ENCODE data around the gene FAM174C. TPM values are rescaled to one million over a fixed set of nuclear protein-coding genes. Genes with fewer than 3 reads are reported as not detected.

The FAM174C gene
- total RNA-seq, 2 experiments from 2014 or later, result 105 to 112 TPM

GRCh38 chr19:1255186-1256161 lies 19.9 kb upstream of the FAM174C start:
- POLR2A ChIA-PET, result interaction anchor here (0.5 to 1.4 kb wide), 3 partner anchors 11 to 395 kb away, joined by 3 to 4 read pairs (median 4); no protein-coding TSS in a partner anchor
- CTCF ChIA-PET, result interaction anchor here (6.5 to 17.9 kb wide), 2 partner anchors 12 kb away, joined by 76 to 373 read pairs; partner anchors contain the start of genes ATP5F1D and CIRBP

DNA sequence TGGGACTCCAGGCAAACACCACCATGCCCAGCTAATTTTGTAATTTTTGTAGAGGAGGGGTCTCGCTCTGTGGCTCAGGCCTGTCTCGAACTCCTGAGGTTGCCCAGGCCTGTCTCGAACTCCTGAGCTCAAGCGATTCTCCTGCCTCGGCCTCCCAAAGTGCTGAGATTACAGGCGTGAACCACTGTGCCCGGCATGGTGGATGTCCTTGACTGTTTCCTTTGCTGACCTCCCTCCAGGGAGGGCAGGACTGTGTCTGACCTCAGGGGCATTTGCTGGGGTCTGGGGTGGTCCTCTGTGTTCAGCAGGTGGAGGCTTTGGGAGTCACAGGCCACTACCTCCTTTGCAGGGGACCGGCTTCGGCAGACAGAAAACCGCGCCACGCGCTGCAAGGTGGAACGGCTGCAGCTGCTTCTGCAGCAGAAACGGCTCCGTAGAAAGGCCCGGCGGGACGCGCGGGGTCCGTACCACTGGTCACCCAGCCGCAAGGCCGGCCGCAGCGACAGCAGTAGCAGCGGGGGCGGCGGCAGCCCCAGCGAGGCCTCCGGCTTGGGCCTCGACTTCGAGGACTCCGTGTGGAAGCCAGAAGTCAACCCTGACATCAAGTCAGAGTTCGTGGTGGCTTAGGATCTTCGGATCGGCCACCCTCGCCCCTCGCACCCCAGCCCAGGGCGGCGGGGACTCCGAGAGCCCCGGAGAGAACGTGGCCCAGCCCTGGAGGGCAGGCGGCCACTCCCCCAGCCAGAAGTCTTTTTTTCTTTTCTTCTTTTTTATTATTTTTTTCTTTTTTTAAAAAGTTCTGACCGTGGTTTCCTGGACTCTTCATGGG lies 18.5 kb upstream of the FAM174C start:
- ChIA-PET POLR2A (interaction anchor here (0.5 to 1.4 kb wide), 2 partner anchors 10 to 12 kb away, joined by 3 to 4 read pairs; no protein-coding TSS in a partner anchor), CTCF (interaction anchor here (6.5 to 17.9 kb wide), 2 partner anchors 11 to 13 kb away, joined by 76 to 373 read pairs; partner anchors contain the start of genes ATP5F1D and CIRBP)

GRCh38 chr19:1257475-1258162 lies 17.7 kb upstream of the FAM174C start:
- CTCF ChIA-PET, result interaction anchor here (0.8 to 17.9 kb wide), 3 partner anchors 10 to 14 kb away, joined by 4 to 373 read pairs (median 76); partner anchors contain the start of genes ATP5F1D and CIRBP
- POLR2A ChIA-PET, result no interaction called here

DNA sequence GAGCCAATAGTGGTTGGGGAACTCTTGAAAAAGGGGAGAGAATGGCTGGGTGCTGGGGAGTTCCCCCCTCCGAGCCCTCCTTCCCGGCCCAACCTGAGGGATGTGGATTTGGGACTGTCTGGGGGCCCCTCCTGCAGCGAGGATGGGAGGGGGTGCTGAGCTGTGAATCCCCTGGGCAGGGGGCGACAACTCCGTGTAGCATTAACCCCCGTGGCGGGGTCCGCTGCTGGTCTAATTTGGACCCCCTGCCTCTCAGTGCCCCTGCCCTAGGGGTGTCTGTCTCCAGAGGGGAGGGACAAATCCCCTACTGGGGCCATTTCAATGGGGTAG lies 17.2 kb upstream of the FAM174C start:
- POLR2A ChIA-PET, result interaction anchor here (1.0 kb wide), 1 partner anchor 11 kb away, joined by 5 read pairs; the partner anchor contains the start of gene CIRBP
- CTCF ChIA-PET, result interaction anchor here (0.8 to 17.9 kb wide), 2 partner anchors 13 to 14 kb away, joined by 4 to 373 read pairs; partner anchors contain the start of gene ATP5F1D

- CTCF ChIA-PET, result interaction anchor here (17.9 kb wide), 1 partner anchor 15 kb away, joined by 373 read pairs; the partner anchor contains the start of gene ATP5F1D
- POLR2A ChIA-PET, result interaction anchor here (1.0 to 1.4 kb wide), 2 partner anchors 10 to 14 kb away, joined by 4 to 5 read pairs; partner anchors contain the start of gene CIRBP
These were observed 16.6 kb upstream of the FAM174C start for GRCh38 chr19:1258707-1259205.

- ChIA-PET POLR2A (interaction anchor here (0.6 to 2.5 kb wide), 5 partner anchors 9 to 95 kb away, joined by 3 to 20 read pairs (median 4); partner anchors contain the start of gene CIRBP), CTCF (interaction anchor here (17.9 kb wide), 1 partner anchor 16 kb away, joined by 373 read pairs; the partner anchor contains the start of gene ATP5F1D)
These were observed 16.0 kb upstream of the FAM174C start for GRCh38 chr19:1259206-1259875.

GRCh38 chr19:1259876-1260748 lies 15.2 kb upstream of the FAM174C start:
- ChIA-PET CTCF (interaction anchor here (0.5 to 17.9 kb wide), 2 partner anchors 16 to 184 kb away, joined by 5 to 373 read pairs; partner anchors contain the start of gene ATP5F1D), POLR2A (interaction anchor here (0.6 to 2.5 kb wide), 7 partner anchors 9 to 233 kb away, joined by 3 to 20 read pairs (median 4); partner anchors contain the start of genes ATP5F1D and CIRBP)

- ChIA-PET POLR2A (interaction anchor here (0.9 to 2.5 kb wide), 7 partner anchors 8 to 234 kb away, joined by 3 to 20 read pairs (median 4); partner anchors contain the start of genes ATP5F1D, CIRBP and FAM174C), CTCF (interaction anchor here (0.5 to 17.9 kb wide), 3 partner anchors 8 to 185 kb away, joined by 5 to 373 read pairs (median 8); partner anchors contain the start of gene ATP5F1D)
These were observed 14.4 kb upstream of the FAM174C start for GRCh38 chr19:1260749-1261537.

- CTCF ChIA-PET, result interaction anchor here (2.0 to 17.9 kb wide), 2 partner anchors 8 to 18 kb away, joined by 8 to 373 read pairs; partner anchors contain the start of gene ATP5F1D
- POLR2A ChIA-PET, result interaction anchor here (1.1 to 2.5 kb wide), 5 partner anchors 8 to 171 kb away, joined by 4 to 20 read pairs (median 4); partner anchors contain the start of genes CIRBP and FAM174C
These were observed 13.9 kb upstream of the FAM174C start for GRCh38 chr19:1261538-1261797.

- POLR2A ChIA-PET, result interaction anchor here (1.1 to 2.5 kb wide), 5 partner anchors 7 to 172 kb away, joined by 4 to 20 read pairs (median 4); partner anchors contain the start of genes CIRBP and FAM174C
- CTCF ChIA-PET, result interaction anchor here (2.0 to 17.9 kb wide), 2 partner anchors 9 to 18 kb away, joined by 8 to 373 read pairs; partner anchors contain the start of gene ATP5F1D
These were observed 13.3 kb upstream of the FAM174C start for GRCh38 chr19:1261798-1262622.

DNA sequence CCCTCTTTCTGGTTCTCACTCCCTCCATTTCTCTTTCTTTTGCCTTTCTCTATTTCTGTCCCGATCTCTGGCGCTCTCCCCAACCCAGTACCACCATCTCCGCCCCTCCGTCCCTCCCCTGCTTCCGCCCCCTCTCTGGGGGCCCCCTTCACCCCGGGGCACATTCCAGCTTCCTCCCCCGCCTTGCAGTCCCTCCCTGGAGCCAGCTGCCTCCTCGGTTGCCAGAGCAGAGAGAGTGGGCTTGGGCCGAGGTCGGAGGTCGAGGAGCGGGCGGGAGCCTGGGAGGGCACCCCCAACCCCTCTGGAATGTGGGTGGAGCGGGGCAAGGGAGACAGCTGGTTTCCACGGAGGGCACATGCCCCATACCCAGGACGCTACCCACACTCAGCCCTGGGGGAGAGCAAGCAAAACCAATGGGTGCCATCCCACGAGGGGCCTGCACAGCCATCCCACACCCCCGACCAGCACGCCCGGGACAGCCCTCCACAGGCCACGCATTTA lies 12.7 kb upstream of the FAM174C start:
- CTCF ChIA-PET, result interaction anchor here (2.0 to 17.9 kb wide), 2 partner anchors 10 to 19 kb away, joined by 8 to 373 read pairs; partner anchors contain the start of gene ATP5F1D
- POLR2A ChIA-PET, result interaction anchor here (0.6 to 1.4 kb wide), 2 partner anchors 18 to 95 kb away, joined by 4 to 5 read pairs; no protein-coding TSS in a partner anchor

DNA sequence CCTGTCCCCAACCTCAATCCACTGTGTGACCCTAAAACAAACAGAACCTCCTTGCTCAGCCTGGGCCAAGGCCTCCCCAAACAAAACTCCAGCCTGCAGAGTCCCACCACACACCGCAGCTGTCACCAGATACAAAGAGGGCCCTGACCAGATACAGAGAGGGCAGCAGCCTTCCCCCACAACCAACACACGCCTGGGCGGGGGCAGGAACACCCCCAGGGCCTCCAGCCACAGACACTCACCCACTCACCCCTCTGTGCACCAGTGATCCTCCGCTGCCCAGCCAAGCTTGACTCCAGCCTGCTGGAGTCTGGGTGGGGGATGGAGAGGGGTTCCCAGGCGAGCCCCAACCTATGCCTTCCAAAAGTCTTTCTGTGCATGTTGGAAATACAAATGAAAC lies 12.1 kb upstream of the FAM174C start:
- POLR2A ChIA-PET, result interaction anchor here (0.6 kb wide), 1 partner anchor 95 kb away, joined by 5 read pairs; no protein-coding TSS in a partner anchor

DNA sequence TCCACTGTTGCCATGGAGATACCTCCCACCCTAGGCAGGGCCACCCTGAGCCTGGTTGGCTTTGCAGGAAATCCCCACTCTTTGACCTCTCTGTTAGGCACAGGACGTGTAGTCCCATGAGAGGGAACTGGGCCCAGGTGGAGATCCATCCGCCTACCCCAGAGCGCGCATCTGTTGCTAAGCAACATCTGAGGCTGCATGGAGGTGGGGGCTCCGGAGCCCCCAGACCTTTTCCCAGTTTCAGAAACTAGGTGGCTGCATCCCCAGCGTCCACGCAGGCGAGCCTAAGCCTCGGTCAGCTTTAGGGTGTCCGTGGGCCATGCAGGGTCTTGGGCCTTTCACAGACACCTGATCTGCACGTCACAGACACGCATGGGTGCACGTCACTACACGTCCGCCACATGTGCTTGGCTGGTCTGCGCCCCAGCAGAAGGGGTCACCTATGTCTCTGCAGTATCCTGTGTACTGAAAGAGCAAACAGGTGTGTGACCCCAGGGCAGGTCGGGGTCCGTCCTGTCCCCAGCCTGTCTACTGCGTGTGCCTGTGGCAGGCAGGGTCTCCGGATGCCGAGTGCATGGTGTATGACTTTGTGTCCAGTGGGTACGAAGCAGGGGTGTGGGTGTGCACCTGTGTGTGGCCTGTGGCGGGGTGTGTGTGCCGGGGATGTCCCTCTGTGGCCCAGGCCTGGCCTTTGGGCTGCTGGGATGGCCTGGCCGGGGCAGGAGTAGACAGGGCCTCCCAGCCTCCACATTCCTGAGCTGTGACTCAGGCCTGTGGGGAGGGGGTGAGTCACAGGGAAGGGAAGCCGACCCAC lies 10.3 kb upstream of the FAM174C start:
- ChIA-PET CTCF (interaction anchor here (1.3 to 17.9 kb wide), 2 partner anchors 9 to 21 kb away, joined by 3 to 373 read pairs; partner anchors contain the start of gene ATP5F1D), POLR2A (interaction anchor here (2.1 to 3.1 kb wide), 2 partner anchors 13 to 21 kb away, joined by 17 to 47 read pairs; no protein-coding TSS in a partner anchor)

More for the DNA sequence above, 12.1 kb upstream of the FAM174C start:
- CTCF ChIA-PET, result interaction anchor here (17.9 kb wide), 1 partner anchor 19 kb away, joined by 373 read pairs; the partner anchor contains the start of gene ATP5F1D
